GM18951 (cell line): ENCODE data around the gene CCDC169.

Experiments used
- POLR2A ChIP-seq: IDR thresholded peaks from 4 replicates; pipeline ENCODE4 v1.6.1; 2011; ENCODE audit warnings: mild to moderate bottlenecking; ENCODE audit not compliant: insufficient read length, insufficient read depth; ENCODE audit errors: extremely low read depth
- in situ Hi-C: fragments of 300-500 bp; cut with MboI; formaldehyde crosslinking; loops from one replicate; pipeline ENCODE4 v1.12.0; 2022; ENCODE audit warnings: low sequenced_read_pairs, mixed read lengths, inconsistent platforms; ENCODE audit not compliant: unreplicated experiment

Gene CCDC169

GRCh38 chr13:36288794-36289391 lies 8.7 kb downstream of the CCDC169 start:
- no peak for TF ChIP-seq POLR2A
- in situ Hi-C loops, result no loop called here

- in situ Hi-C loops, result no loop called here
- no peak for TF ChIP-seq POLR2A
Measured at GRCh38 chr13:36286006-36286405, 11.6 kb downstream of the CCDC169 start.

- in situ Hi-C loops, result no loop called here
- no peak for TF ChIP-seq POLR2A
Measured at GRCh38 chr13:36282821-36283432, 14.7 kb downstream of the CCDC169 start.

- no peak for TF ChIP-seq POLR2A
- in situ Hi-C loops, result no loop called here
Measured at GRCh38 chr13:36275190-36276002, 22.2 kb downstream of the CCDC169 start.

- no peak for TF ChIP-seq POLR2A
- in situ Hi-C loops, result loop anchor here (5.0 kb wide), 1 partner anchor 296 kb away; no protein-coding TSS in a partner anchor
Measured at GRCh38 chr13:36273431-36273830, 24.2 kb downstream of the CCDC169 start.

- in situ Hi-C loops, result no loop called here
- TF ChIP-seq POLR2A, result no peak
Measured at GRCh38 chr13:36261976-36262375, 35.6 kb downstream of the CCDC169 start.

- TF ChIP-seq POLR2A, result no peak
- in situ Hi-C loops, result no loop called here
Measured at GRCh38 chr13:36261011-36261410, 36.6 kb downstream of the CCDC169 start.

GRCh38 chr13:36259361-36260137 lies 38.1 kb downstream of the CCDC169 start:
- in situ Hi-C loops, result no loop called here
- TF ChIP-seq POLR2A, result no peak

- in situ Hi-C loops, result no loop called here
- no peak for TF ChIP-seq POLR2A
Measured at GRCh38 chr13:36258831-36259230, 38.8 kb downstream of the CCDC169 start.

GRCh38 chr13:36251526-36251925 lies 46.1 kb downstream of the CCDC169 start:
- in situ Hi-C loops, result no loop called here
- TF ChIP-seq POLR2A, result no peak

GRCh38 chr13:36251017-36251416 lies 46.6 kb downstream of the CCDC169 start:
- in situ Hi-C loops, result no loop called here
- no peak for TF ChIP-seq POLR2A

- in situ Hi-C loops, result no loop called here
- no peak for TF ChIP-seq POLR2A
Measured at GRCh38 chr13:36248700-36249099, 48.9 kb downstream of the CCDC169 start.

GRCh38 chr13:36244990-36245389 lies 52.6 kb downstream of the CCDC169 start:
- in situ Hi-C loops, result no loop called here
- TF ChIP-seq POLR2A, result no peak
